Thyroid gland (tissue), 4 donors: Measurements from ENCODE around the gene ZBTB4.

Source experiments
- CTCF ChIP-seq, 6 experiments: fragments of 200-600 bp in 3 of 6; fragments of 450-650 bp in 3 of 6; sonication (generic) in 3 of 6; IDR thresholded peaks; one replicate each; pipeline ENCODE4 v1.5.1; 2016 to 2019; ENCODE audit warnings: antibody characterized with exemption in 6 of 6, mild to moderate bottlenecking in 2 of 6, inconsistent platforms in 1 of 6, moderate library complexity in 1 of 6
- POLR2A ChIP-seq, 2 donors: fragments of 450-650 bp; IDR thresholded peaks; one replicate each; pipeline ENCODE4 v1.6.1; 2017; ENCODE audit warnings: antibody characterized with exemption in 2 of 2, mild to moderate bottlenecking in 2 of 2, moderate library complexity in 1 of 2

DNA sequence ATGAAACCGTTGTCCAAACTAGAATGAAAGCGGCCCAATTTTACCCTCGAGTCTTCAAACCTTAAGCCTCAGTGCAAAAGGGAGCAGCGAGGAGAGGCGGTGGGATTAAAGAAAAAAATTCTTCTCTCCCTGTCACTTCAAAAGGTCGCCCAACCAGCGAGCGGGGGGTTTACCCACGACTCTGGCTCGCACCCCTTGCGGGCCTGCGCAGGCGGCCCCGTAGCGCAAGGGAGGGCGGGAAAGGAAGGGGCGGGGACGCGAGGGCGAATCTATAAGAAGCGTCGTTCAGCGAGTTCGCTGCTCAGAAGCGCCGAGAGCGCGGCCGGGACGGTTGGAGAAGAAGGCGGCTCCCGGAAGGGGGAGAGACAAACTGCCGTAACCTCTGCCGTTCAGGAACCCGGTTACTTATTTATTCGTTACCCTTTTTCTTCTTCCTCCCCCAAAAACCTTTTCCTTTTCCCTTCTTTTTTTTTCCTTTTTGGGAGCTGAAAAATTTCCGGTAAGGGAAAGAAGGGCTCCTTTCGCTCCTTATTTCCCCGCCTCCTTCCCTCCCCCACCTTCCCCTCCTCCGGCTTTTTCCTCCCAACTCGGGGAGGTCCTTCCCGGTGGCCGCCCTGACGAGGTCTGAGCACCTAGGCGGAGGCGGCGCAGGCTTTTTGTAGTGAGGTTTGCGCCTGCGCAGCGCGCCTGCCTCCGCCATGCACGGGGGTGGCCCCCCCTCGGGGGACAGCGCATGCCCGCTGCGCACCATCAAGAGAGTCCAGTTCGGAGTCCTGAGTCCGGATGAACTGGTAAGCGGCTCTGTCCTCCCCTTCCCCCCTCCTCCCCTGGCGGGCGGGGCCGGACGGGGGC lies 4.9 kb upstream of the ZBTB4 start, which contains the start of gene POLR2A:
- TF ChIP-seq CTCF (IDR thresholded peaks at IDR 0.05): peak in 2 of 6 experiments; percentile 15 to 32
- TF ChIP-seq POLR2A (IDR thresholded peaks at IDR 0.05): peak; percentile 99 to 100
